Measurements from ENCODE around the gene STKLD1. TPM values are rescaled to one million over a fixed set of nuclear protein-coding genes. Genes with fewer than 3 reads are reported as not detected.

Gene STKLD1
- total and polyA plus RNA-seq, 12 donors, result 0.71 to 6.0 (median 2.2) TPM; not detected in 2

DNA sequence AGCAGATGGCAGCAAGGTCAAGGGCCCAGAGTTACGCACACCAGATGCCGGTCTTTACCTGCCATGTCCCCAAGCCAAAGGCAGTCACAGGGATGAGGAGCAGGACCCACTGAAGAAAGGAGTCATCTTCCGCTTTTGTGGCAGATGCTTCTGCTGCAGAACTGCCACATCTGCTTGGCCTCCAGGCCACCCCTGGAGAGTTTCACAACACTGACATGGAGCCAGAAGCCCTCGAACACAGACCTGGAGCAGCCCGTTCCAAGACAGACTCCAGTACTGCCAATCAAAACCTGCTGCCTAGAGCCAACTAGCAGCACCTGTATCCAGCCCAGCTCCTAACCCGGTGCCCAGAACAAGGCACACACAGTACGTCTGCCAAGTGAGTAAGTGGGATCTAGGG lies 21.4 kb upstream of the STKLD1 start:
- peaks cover 0 to 37% of the 10 kb centered on the region in 2 donors for H3K36me3 ChIP-seq (replicated peaks in 1 of 2)
- intact Hi-C loops (cut with DNase I), result loop anchor here (10.0 kb wide), 1 partner anchor 130 kb away; no protein-coding TSS in a partner anchor
- 76 to 83% (median 77%) methylated on average over 5 to 7 of the region's 7 CpGs for WGBS, 4 donors

DNA sequence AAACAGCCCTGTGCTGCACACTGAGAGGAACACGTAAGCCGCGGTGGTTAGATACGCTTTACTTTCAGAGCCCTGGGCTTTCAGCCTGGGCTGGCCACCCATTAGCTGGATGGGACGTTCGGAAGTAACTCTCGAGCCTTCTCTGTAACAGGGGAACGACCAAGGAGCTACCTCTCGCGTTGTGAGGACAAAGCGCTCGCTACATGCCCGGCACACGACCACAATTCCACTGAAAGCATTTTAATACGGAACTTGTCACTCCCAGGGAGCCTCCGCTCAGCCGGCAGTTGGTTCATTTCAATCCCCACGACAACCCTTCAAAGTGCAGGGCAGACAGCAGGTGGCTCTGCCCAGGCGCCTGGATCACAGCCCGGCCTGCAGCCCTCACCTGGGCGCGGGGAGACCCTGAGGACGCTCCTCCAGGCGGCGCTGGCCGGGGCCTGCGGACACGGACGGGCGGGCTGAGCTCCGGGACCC lies 20.2 kb upstream of the STKLD1 start:
- intact Hi-C loops (cut with DNase I), result loop anchor here (10.0 kb wide), 1 partner anchor 129 kb away; no protein-coding TSS in a partner anchor
- H3K4me3 ChIP-seq, result peak overlapping the region in 3 of 4 donors; percentile 44 to 74 (median 66)
- H3K27ac ChIP-seq, result peak overlapping the region in 4 of 5 donors; percentile 0 to 85 (median 57)
- no peaks in the 10 kb centered on the region for H3K27me3 ChIP-seq
- TF ChIP-seq, protein P1, sequence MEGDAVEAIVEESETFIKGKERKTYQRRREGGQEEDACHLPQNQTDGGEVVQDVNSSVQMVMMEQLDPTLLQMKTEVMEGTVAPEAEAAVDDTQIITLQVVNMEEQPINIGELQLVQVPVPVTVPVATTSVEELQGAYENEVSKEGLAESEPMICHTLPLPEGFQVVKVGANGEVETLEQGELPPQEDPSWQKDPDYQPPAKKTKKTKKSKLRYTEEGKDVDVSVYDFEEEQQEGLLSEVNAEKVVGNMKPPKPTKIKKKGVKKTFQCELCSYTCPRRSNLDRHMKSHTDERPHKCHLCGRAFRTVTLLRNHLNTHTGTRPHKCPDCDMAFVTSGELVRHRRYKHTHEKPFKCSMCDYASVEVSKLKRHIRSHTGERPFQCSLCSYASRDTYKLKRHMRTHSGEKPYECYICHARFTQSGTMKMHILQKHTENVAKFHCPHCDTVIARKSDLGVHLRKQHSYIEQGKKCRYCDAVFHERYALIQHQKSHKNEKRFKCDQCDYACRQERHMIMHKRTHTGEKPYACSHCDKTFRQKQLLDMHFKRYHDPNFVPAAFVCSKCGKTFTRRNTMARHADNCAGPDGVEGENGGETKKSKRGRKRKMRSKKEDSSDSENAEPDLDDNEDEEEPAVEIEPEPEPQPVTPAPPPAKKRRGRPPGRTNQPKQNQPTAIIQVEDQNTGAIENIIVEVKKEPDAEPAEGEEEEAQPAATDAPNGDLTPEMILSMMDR (IDR thresholded peaks at IDR 0.05), result no peak
- peaks cover 11 to 38% of the 10 kb centered on the region in 2 donors for H3K4me1 ChIP-seq (replicated peaks in 1 of 2)
- peaks cover 0 to 32% of the 10 kb centered on the region in 2 donors for H3K36me3 ChIP-seq (replicated peaks in 1 of 2)
- H3K9me3 ChIP-seq (replicated peaks in 1 of 3), result no peaks in the 10 kb centered on the region
- 0% methylated on average over 2 to 31 of the region's 31 CpGs for WGBS, 4 donors
- DNase-seq, result no peak

More for the DNA sequence above, 21.4 kb upstream of the STKLD1 start:
- Histone ChIP-seq H3K9me3 (replicated peaks in 1 of 3) (no peaks in the 10 kb centered on the region), H3K27ac (no peak overlapping the region), H3K4me1 (replicated peaks in 1 of 2) (peaks cover 11 to 39% of the 10 kb centered on the region in 2 donors), H3K4me3 (no peak overlapping the region), H3K27me3 (no peaks in the 10 kb centered on the region)
- TF ChIP-seq POLR2A (IDR thresholded peaks at IDR 0.05), result no peak
- TF ChIP-seq, protein P1 (IDR thresholded peaks at IDR 0.05), result no peak
- no peak for DNase-seq

DNA sequence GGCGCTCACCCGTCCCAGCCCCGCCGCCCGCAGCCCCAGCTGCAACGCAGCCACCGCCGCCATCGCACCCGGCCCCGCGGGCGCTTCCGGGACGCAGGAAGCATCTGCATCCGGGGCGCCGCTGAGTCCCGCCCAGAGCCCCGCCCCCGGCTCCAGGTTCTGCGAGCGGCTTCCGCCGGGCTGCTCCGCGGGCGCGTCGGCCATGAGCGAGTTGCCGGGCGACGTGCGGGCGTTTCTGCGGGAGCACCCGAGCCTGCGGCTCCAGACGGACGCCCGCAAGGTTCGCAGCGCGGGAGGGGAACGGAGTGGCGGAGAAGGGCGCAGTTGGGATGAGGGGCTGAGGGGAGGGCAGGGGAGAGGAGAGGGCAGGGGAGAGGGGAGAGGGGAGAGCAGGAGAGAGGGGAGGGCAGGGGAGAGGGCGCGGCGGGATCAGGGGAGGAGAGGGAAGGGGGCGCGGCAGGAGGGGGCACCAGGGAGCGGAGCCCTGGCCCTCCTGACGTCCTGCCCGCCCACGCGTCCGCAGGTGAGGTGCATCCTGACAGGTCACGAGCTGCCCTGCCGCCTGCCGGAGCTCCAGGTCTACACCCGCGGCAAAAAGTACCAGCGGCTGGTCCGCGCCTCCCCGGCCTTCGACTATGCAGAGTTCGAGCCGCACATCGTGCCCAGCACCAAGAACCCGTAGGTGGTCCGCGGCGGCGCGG lies 19.6 kb upstream of the STKLD1 start, which contains the start of the genes SURF1 and SURF2:
Gene SURF1, minus strand, starts transcription at position 97 of the 701 bp plus-strand sequence. Its CDS starts 34 bp downstream, at position 63.
Gene SURF2, plus strand, starts transcription at position 160 of the 701 bp plus-strand sequence. Its CDS starts 43 bp downstream, at position 203.
- intact Hi-C loops (cut with DNase I), result loop anchor here (10.0 kb wide), 1 partner anchor 128 kb away; no protein-coding TSS in a partner anchor
- no peaks in the 10 kb centered on the region for H3K27me3 ChIP-seq
- no peaks in the 10 kb centered on the region for H3K9me3 ChIP-seq (replicated peaks in 1 of 3)
- peaks cover 0 to 32% of the 10 kb centered on the region in 2 donors for H3K36me3 ChIP-seq (replicated peaks in 1 of 2)
- peak within 1 kb of the TSS in 3 of 4 donors; percentile 44 to 74 (median 66) for H3K4me3 ChIP-seq
- WGBS, 4 donors, result 0 to 2% (median 1%) methylated on average over 29 to 77 of the region's 78 CpGs
- DNase-seq, result peak; percentile 85 to 93 (median 88)
- H3K27ac ChIP-seq, result peak within 1 kb of the TSS in 4 of 5 donors; percentile 0 to 85 (median 57)
- peaks cover 11 to 38% of the 10 kb centered on the region in 2 donors for H3K4me1 ChIP-seq (replicated peaks in 1 of 2)
- TF ChIP-seq, protein P1 (IDR thresholded peaks at IDR 0.05), result no peak
- TF ChIP-seq POLR2A (IDR thresholded peaks at IDR 0.05), result peak in 1 of 2 donors; percentile 63

GRCh38 chr9:133357656-133358055 lies 18.5 kb upstream of the STKLD1 start:
- intact Hi-C loops (cut with DNase I), result loop anchor here (10.0 kb wide), 1 partner anchor 127 kb away; no protein-coding TSS in a partner anchor
- peaks cover 0 to 32% of the 10 kb centered on the region in 2 donors for H3K36me3 ChIP-seq (replicated peaks in 1 of 2)
- peaks cover 11 to 38% of the 10 kb centered on the region in 2 donors for H3K4me1 ChIP-seq (replicated peaks in 1 of 2)
- DNase-seq, result no peak
- H3K4me3 ChIP-seq, result no peak overlapping the region
- 66 to 77% (median 77%) methylated on average over 9 to 14 of the region's 14 CpGs for WGBS, 4 donors
- no peaks in the 10 kb centered on the region for H3K27me3 ChIP-seq
- no peak overlapping the region for H3K27ac ChIP-seq
- TF ChIP-seq, protein P1 (IDR thresholded peaks at IDR 0.05), result no peak
- TF ChIP-seq POLR2A (IDR thresholded peaks at IDR 0.05), result no peak
- no peaks in the 10 kb centered on the region for H3K9me3 ChIP-seq (replicated peaks in 1 of 3)
